ENCODE measurements around the gene DHRS13. TPM values are rescaled to one million over a fixed set of nuclear protein-coding genes. Genes with fewer than 3 reads are reported as not detected.

Gene DHRS13
- total RNA-seq, 1 donor, result 12.0 TPM

DNA sequence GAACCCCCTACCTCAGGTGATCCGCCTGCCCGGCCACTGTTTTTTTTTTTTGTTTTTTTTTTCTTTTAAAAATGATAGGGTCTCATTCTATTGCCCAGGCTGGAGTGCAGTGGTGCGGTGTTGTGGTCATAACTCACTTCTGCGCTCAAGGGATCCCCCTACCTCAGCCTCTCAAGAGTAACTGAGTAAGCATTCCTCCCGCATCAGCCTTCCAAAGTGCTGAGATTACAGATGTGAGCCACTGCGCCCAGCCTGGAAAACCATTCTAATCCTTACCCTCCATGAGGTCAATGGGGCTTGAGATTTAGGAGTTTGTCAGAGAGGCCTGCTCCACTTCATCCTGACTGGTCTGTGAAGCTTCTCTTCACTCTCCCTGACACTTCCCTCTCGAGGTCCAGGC is 35.6 kb downstream of the DHRS13 start:
- Histone ChIP-seq H3K4me1 (ENCODE audit: insufficient read depth, low read length) (peaks cover 21% of the 10 kb centered on the region), H3K27me3 (ENCODE audit: insufficient read depth, low read length) (no peaks in the 10 kb centered on the region), H3K9me3 (ENCODE audit: low read depth, low read length) (no peaks in the 10 kb centered on the region), H3K4me3 (ENCODE audit: low read length) (no peak overlapping the region)

GRCh38 chr17:28865946-28866752 is 36.7 kb downstream of the DHRS13 start:
- H3K4me1 ChIP-seq (ENCODE audit: insufficient read depth, low read length), result peaks cover 14% of the 10 kb centered on the region
- no peaks in the 10 kb centered on the region for H3K9me3 ChIP-seq (ENCODE audit: low read depth, low read length)
- H3K4me3 ChIP-seq (ENCODE audit: low read length), result no peak overlapping the region
- no peaks in the 10 kb centered on the region for H3K27me3 ChIP-seq (ENCODE audit: insufficient read depth, low read length)

DNA sequence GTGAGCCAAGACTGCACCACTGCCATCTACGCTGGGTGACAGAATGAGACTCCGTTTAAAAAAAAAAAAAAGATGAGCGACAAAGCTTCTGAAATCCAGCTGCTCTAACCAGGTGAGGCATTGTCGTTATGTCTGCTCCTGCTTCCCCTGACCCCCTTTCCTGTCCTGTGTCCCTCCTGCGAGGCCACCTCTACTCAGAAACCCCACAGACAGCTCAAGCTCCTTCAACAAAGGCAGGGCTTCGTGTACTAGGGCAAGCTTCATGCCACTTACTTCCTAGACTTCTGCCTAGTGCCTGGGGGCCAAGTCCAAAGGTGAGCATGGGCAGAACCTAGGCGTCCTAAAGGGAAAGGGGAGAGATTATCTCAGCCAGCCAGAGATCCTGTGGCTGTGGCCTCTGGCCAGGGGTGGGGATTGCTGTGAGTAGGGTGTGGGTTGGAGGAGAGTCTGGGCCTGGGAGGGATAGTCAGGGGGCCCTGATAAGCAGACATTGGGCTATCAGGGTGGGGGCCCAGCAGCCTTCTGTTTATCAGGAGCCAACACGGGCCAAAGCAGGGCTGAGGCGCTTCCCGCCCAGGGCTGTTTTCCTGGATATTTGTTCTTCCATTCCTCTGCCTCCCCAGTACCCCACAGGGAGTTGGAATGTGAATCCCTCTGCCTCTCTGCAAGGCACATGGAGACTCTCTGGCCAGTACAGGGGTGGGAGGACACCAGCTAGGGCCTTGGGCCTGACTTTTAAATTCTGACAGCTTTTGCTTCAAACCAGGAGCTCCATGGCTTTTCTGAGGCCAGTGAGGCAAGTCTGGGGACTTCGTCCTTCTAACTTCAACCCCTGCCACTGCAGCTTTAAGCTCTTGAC is 37.7 kb downstream of the DHRS13 start:
- Histone ChIP-seq H3K4me1 (ENCODE audit: insufficient read depth, low read length) (peaks cover 8% of the 10 kb centered on the region), H3K9me3 (ENCODE audit: low read depth, low read length) (no peaks in the 10 kb centered on the region), H3K27me3 (ENCODE audit: insufficient read depth, low read length) (no peaks in the 10 kb centered on the region), H3K4me3 (ENCODE audit: low read length) (no peak overlapping the region)

GRCh38 chr17:28863953-28864352 is 38.9 kb downstream of the DHRS13 start:
- peaks cover 8% of the 10 kb centered on the region for H3K4me1 ChIP-seq (ENCODE audit: insufficient read depth, low read length)
- H3K27me3 ChIP-seq (ENCODE audit: insufficient read depth, low read length), result no peaks in the 10 kb centered on the region
- H3K9me3 ChIP-seq (ENCODE audit: low read depth, low read length), result no peaks in the 10 kb centered on the region
- no peak overlapping the region for H3K4me3 ChIP-seq (ENCODE audit: low read length)

- H3K9me3 ChIP-seq (ENCODE audit: low read depth, low read length), result no peaks in the 10 kb centered on the region
- no peaks in the 10 kb centered on the region for H3K27me3 ChIP-seq (ENCODE audit: insufficient read depth, low read length)
- no peak overlapping the region for H3K4me3 ChIP-seq (ENCODE audit: low read length)
- peaks cover 8% of the 10 kb centered on the region for H3K4me1 ChIP-seq (ENCODE audit: insufficient read depth, low read length)
These were observed 40.3 kb downstream of the DHRS13 start for GRCh38 chr17:28862561-28862960.

DNA sequence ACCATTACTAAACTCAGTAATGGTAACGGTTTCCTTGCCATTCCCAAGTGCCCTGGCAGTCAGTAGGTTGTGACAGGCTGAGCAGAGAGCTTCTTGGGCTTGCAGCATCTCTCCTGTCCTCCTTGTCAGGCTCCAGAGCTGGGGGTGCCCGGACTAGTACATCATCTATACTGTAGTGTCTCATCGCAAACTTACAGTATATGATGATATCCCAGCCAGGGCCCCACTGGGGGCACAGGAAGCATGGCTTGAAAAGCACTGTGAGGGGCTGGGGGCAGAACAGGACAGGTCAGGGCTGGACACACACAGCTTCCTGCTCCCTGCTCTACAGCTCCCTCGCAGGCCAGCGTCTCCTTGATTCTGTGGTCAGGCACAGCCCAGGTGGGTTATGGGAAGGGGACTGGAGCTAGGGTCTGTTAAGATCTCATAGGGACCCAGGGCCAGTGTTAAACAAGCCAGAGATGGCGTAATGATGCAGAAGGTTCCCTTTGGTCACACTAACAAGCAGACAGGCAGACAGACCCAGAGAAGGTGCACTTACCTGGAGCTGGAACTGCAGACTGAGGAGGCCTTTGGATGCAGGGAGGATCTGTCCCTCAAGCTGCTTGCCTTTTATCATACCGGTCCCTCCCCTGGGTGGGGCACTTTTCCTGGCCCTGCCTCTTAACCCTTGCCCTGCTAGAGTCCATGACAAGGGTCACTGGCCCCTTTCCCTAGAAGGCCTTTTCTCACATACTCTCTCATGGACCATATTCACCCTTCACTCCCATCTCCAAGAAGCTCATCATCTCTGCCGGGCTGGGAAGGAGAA is 41.3 kb downstream of the DHRS13 start:
- Histone ChIP-seq H3K9me3 (ENCODE audit: low read depth, low read length) (no peaks in the 10 kb centered on the region), H3K4me1 (ENCODE audit: insufficient read depth, low read length) (peaks cover 8% of the 10 kb centered on the region), H3K4me3 (ENCODE audit: low read length) (no peak overlapping the region), H3K27me3 (ENCODE audit: insufficient read depth, low read length) (no peaks in the 10 kb centered on the region)

- no peaks in the 10 kb centered on the region for H3K27me3 ChIP-seq (ENCODE audit: insufficient read depth, low read length)
- no peak overlapping the region for H3K4me3 ChIP-seq (ENCODE audit: low read length)
- no peaks in the 10 kb centered on the region for H3K9me3 ChIP-seq (ENCODE audit: low read depth, low read length)
- H3K4me1 ChIP-seq (ENCODE audit: insufficient read depth, low read length), result peaks cover 4% of the 10 kb centered on the region
These were observed 42.5 kb downstream of the DHRS13 start for GRCh38 chr17:28860363-28860808.

DNA sequence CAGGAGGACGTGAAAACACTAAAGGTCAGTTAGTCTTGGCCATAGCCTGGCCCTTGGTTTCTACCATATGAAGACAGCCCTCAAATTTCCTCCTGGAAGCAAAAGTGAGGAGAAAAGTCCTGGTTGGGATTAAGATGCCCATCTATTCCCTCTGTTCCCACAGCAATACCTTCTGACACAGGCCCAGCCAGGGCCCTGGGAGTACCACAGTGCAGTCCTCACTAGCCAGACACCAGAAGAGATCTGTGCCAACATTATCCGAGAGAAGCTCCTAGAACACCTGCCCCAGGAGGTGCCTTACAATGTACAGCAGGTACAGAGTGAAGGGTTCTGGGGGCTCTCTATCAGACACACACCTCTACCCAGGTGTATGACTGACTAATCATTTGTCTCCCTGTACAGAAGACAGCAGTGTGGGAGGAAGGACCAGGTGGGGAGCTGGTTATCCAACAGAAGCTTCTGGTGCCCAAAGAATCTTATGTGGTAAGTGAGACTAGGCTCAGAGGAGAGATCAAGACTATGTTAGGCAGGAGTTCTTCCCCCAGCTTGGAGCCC is 44.0 kb downstream of the DHRS13 start:
- Histone ChIP-seq H3K4me3 (ENCODE audit: low read length) (no peak overlapping the region), H3K27me3 (ENCODE audit: insufficient read depth, low read length) (no peaks in the 10 kb centered on the region), H3K4me1 (ENCODE audit: insufficient read depth, low read length) (peaks cover 13% of the 10 kb centered on the region), H3K9me3 (ENCODE audit: low read depth, low read length) (no peaks in the 10 kb centered on the region)

DNA sequence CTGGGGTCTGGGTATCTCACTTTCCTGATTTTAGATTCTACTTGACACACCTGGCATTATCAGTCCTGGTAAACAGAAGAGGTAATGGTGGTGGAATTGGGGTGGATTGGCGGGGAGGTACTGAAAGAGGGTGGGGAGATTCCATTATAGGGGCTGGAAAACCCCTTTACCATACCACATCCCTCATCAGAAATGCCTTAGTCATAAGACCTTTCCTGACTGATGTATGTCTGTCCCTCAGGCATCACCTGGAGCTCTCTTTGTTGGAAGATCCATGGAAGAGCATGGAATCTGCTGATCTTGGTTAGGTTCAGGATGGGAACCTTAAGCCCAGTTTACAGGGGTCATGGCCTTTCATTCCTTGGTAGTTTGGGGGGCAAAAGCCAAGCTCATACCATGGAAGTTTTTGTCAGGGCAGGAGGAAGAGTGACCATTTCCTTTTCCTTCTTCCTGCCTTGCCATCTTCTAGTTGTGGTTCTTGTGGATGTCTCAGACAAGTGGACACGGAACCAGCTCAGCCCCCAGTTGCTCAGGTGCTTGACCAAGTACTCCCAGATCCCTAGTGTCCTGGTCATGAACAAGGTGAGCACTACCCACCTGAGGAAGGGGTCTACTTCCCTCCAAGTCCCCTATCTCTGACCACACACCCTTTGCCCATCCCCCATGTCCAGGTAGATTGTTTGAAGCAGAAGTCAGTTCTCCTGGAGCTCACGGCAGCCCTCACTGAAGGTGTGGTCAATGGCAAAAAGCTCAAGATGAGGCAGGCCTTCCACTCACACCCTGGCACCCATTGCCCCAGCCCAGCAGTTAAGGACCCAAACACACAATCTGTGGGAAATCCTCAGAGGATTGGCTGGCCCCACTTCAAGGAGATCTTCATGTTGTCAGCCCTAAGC is 44.7 kb downstream of the DHRS13 start:
- Histone ChIP-seq H3K4me1 (ENCODE audit: insufficient read depth, low read length) (peaks cover 13% of the 10 kb centered on the region), H3K4me3 (ENCODE audit: low read length) (no peak overlapping the region), H3K9me3 (ENCODE audit: low read depth, low read length) (no peaks in the 10 kb centered on the region), H3K27me3 (ENCODE audit: insufficient read depth, low read length) (no peaks in the 10 kb centered on the region)

- Histone ChIP-seq H3K4me3 (ENCODE audit: low read length) (no peak overlapping the region), H3K4me1 (ENCODE audit: insufficient read depth, low read length) (peaks cover 13% of the 10 kb centered on the region), H3K27me3 (ENCODE audit: insufficient read depth, low read length) (no peaks in the 10 kb centered on the region), H3K9me3 (ENCODE audit: low read depth, low read length) (no peaks in the 10 kb centered on the region)
These were observed 46.8 kb downstream of the DHRS13 start for GRCh38 chr17:28856028-28856574.

- peak overlapping the region; percentile 59 for H3K4me3 ChIP-seq (ENCODE audit: low read length)
- no peaks in the 10 kb centered on the region for H3K9me3 ChIP-seq (ENCODE audit: low read depth, low read length)
- no peaks in the 10 kb centered on the region for H3K27me3 ChIP-seq (ENCODE audit: insufficient read depth, low read length)
- H3K4me1 ChIP-seq (ENCODE audit: insufficient read depth, low read length), result peaks cover 13% of the 10 kb centered on the region
These were observed 47.6 kb downstream of the DHRS13 start for GRCh38 chr17:28855336-28855679.

GRCh38 chr17:28854457-28855335 is 48.2 kb downstream of the DHRS13 start, which contains the start of gene ERAL1:
TSS of gene ERAL1 (plus strand) at chr17:28855016. CDS start at chr17:28855035, 19 bp downstream.
- H3K27me3 ChIP-seq (ENCODE audit: insufficient read depth, low read length), result no peaks in the 10 kb centered on the region
- H3K9me3 ChIP-seq (ENCODE audit: low read depth, low read length), result no peaks in the 10 kb centered on the region
- H3K4me3 ChIP-seq (ENCODE audit: low read length), result peak within 1 kb of the TSS; percentile 59
- H3K4me1 ChIP-seq (ENCODE audit: insufficient read depth, low read length), result peaks cover 13% of the 10 kb centered on the region

GRCh38 chr17:28853295-28853694 is 49.6 kb downstream of the DHRS13 start:
- Histone ChIP-seq H3K27me3 (ENCODE audit: insufficient read depth, low read length) (no peaks in the 10 kb centered on the region), H3K9me3 (ENCODE audit: low read depth, low read length) (no peaks in the 10 kb centered on the region), H3K4me1 (ENCODE audit: insufficient read depth, low read length) (peaks cover 13% of the 10 kb centered on the region), H3K4me3 (ENCODE audit: low read length) (no peak overlapping the region)
